ENCODE measurements around the gene NOP10.
"Not testable (repeated sequence)": the region's sequence is repeated elsewhere in the genome, so short reads cannot be mapped to it uniquely, and the experiment has no call there.

NOP10 gene

GRCh38 chr15:34358367-34358766 lies 15.4 kb upstream of the NOP10 start:
- no peak for DNase-seq (ENCODE audit: low read depth)

GRCh38 chr15:34357653-34358052 lies 14.7 kb upstream of the NOP10 start:
- DNase-seq (ENCODE audit: low read depth), result no peak

- DNase-seq (ENCODE audit: low read depth), result no peak
Measured at GRCh38 chr15:34355241-34355640, 12.3 kb upstream of the NOP10 start.

- no peak for DNase-seq (ENCODE audit: low read depth)
Measured at GRCh38 chr15:34354286-34354685, 11.3 kb upstream of the NOP10 start.

GRCh38 chr15:34353627-34354026 lies 10.7 kb upstream of the NOP10 start:
- DNase-seq (ENCODE audit: low read depth), result no peak

GRCh38 chr15:34352996-34353395 lies 10.1 kb upstream of the NOP10 start:
- not testable (repeated sequence) for DNase-seq (ENCODE audit: low read depth)

- DNase-seq (ENCODE audit: low read depth), result no peak
Measured at GRCh38 chr15:34349769-34350168, 6.8 kb upstream of the NOP10 start.

- DNase-seq (ENCODE audit: low read depth), result no peak
Measured at GRCh38 chr15:34348735-34349300, 5.9 kb upstream of the NOP10 start.

GRCh38 chr15:34347951-34348638 lies 5.2 kb upstream of the NOP10 start:
- DNase-seq (ENCODE audit: low read depth), result no peak

- DNase-seq (ENCODE audit: low read depth), result not testable (repeated sequence)
Measured at GRCh38 chr15:34342213-34342736, 661 bp downstream of the NOP10 start.

GRCh38 chr15:34341381-34342212 lies 1.3 kb downstream of the NOP10 start:
- DNase-seq (ENCODE audit: low read depth), result no peak

GRCh38 chr15:34339946-34340345 lies 3.0 kb downstream of the NOP10 start:
- no peak for DNase-seq (ENCODE audit: low read depth)

GRCh38 chr15:34338347-34338746 lies 4.6 kb downstream of the NOP10 start:
- no peak for DNase-seq (ENCODE audit: low read depth)

GRCh38 chr15:34337557-34338306 lies 5.2 kb downstream of the NOP10 start, which contains the start of gene SLC12A6:
Gene SLC12A6, minus strand, starts transcription at chr15:34337781. Its CDS starts 1,101 bp downstream, at chr15:34336680.
- DNase-seq (ENCODE audit: low read depth), result peak; percentile 78

- DNase-seq (ENCODE audit: low read depth), result no peak
Measured at GRCh38 chr15:34336991-34337556, 5.9 kb downstream of the NOP10 start.

- no peak for DNase-seq (ENCODE audit: low read depth)
Measured at GRCh38 chr15:34336231-34336990, 6.5 kb downstream of the NOP10 start.

- DNase-seq (ENCODE audit: low read depth), result no peak
Measured at GRCh38 chr15:34335176-34336032, 7.5 kb downstream of the NOP10 start.

- no peak for DNase-seq (ENCODE audit: low read depth)
Measured at GRCh38 chr15:34334672-34335071, 8.3 kb downstream of the NOP10 start.

GRCh38 chr15:34332553-34333120 lies 10.3 kb downstream of the NOP10 start:
- no peak for DNase-seq (ENCODE audit: low read depth)

GRCh38 chr15:34331809-34332208 lies 11.1 kb downstream of the NOP10 start:
- DNase-seq (ENCODE audit: low read depth), result no peak

Measured in HS-5 (cell line).